ENCODE measurements around the gene MACROH2A2. TPM values are rescaled to one million over a fixed set of nuclear protein-coding genes. Genes with fewer than 3 reads are reported as not detected.

Gene MACROH2A2
- total and polyA plus RNA-seq, 2 of the 13 experiments (the other 11 are each of a cell fraction or from before 2014, with no cell fraction given): 9.8 to 43.1 TPM

DNA sequence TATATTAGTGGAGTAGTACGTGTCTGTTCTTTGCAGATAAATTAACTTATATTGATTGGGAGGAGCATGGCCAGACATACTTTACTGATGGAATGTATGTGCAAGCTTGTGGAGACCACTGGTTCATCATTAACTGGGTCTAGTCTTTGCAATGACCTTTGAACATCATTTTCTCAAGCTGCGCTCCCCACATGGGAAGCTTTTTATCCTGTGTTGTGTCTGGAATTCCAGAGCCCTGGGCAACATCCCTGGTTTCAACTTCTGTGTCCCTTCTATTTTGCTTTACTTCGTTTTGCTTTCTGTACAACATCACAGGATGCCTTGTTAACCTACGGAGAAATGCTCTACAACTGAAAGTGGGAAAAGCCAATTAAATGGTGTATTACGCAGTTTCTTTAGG lies 38.3 kb downstream of the MACROH2A2 start (continued):
- TF ChIP-seq ZNF572 (CRISPR knock-in tag; IDR thresholded peaks at IDR 0.05): no peak
- no peak for TF ChIP-seq TAF1 (CRISPR knock-in tag; IDR thresholded peaks at IDR 0.05)
- TF ChIP-seq YEATS2 (CRISPR knock-in tag; IDR thresholded peaks at IDR 0.05; ENCODE audit: borderline replicate concordance): peak; percentile 30; the same call in 1 of the 2 replicates
- no peak for TF ChIP-seq TP53 (CRISPR knock-in tag; conservative IDR thresholded peaks at IDR 0.05)
- TF ChIP-seq ZNF792 (CRISPR knock-in tag; IDR thresholded peaks at IDR 0.05): no peak
- TF ChIP-seq ZNF780A (CRISPR knock-in tag; IDR thresholded peaks at IDR 0.05): no peak
- peak; percentile 97 for TF ChIP-seq BCL6 (CRISPR knock-in tag; IDR thresholded peaks at IDR 0.05)
- no peak for TF ChIP-seq EEA1 (CRISPR knock-in tag; IDR thresholded peaks at IDR 0.05; ENCODE audit: borderline replicate concordance)
- TF ChIP-seq GATA4 (IDR thresholded peaks at IDR 0.05; ENCODE audit: borderline replicate concordance, low read depth): peak; percentile 78; the same call in 1 of the 2 replicates
- TF ChIP-seq MAX (IDR thresholded peaks at IDR 0.05): peak; percentile 67
- no peak for TF ChIP-seq ZNF3 (CRISPR knock-in tag; IDR thresholded peaks at IDR 0.05)
- TF ChIP-seq POLR2G (IDR thresholded peaks at IDR 0.05; ENCODE audit: low read depth, low read length): peak; percentile 65
- TF ChIP-seq ZNF687 (CRISPR knock-in tag; IDR thresholded peaks at IDR 0.05): no peak
- peak; percentile 30; the same call in 1 of the 2 replicates for TF ChIP-seq FOXK2 (IDR thresholded peaks at IDR 0.05)
- TF ChIP-seq RORA (CRISPR knock-in tag; IDR thresholded peaks at IDR 0.05): no peak
- TF ChIP-seq ZMAT3 (CRISPR knock-in tag; conservative IDR thresholded peaks at IDR 0.05): no peak
- TF ChIP-seq, protein P1, sequence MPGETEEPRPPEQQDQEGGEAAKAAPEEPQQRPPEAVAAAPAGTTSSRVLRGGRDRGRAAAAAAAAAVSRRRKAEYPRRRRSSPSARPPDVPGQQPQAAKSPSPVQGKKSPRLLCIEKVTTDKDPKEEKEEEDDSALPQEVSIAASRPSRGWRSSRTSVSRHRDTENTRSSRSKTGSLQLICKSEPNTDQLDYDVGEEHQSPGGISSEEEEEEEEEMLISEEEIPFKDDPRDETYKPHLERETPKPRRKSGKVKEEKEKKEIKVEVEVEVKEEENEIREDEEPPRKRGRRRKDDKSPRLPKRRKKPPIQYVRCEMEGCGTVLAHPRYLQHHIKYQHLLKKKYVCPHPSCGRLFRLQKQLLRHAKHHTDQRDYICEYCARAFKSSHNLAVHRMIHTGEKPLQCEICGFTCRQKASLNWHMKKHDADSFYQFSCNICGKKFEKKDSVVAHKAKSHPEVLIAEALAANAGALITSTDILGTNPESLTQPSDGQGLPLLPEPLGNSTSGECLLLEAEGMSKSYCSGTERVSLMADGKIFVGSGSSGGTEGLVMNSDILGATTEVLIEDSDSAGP (CRISPR knock-in tag; IDR thresholded peaks at IDR 0.05; ENCODE audit: borderline replicate concordance): no peak
- TF ChIP-seq SAP130 (CRISPR knock-in tag; IDR thresholded peaks at IDR 0.05; ENCODE audit: low read depth): peak; percentile 91
- peak; percentile 21; the same call in 1 of the 2 replicates for TF ChIP-seq SMC3 (IDR thresholded peaks at IDR 0.05; ENCODE audit: low read length)
- TF ChIP-seq ZNF557 (CRISPR knock-in tag; IDR thresholded peaks at IDR 0.05): no peak
- TF ChIP-seq ZNF225 (CRISPR knock-in tag; IDR thresholded peaks at IDR 0.05): no peak
- no peak for TF ChIP-seq NR1H2 (CRISPR knock-in tag; IDR thresholded peaks at IDR 0.05; ENCODE audit: borderline replicate concordance, low read depth)
- no peak for TF ChIP-seq REXO4 (CRISPR knock-in tag; IDR thresholded peaks at IDR 0.05; ENCODE audit: borderline replicate concordance)
- TF ChIP-seq ZBED4 (CRISPR knock-in tag; IDR thresholded peaks at IDR 0.05; ENCODE audit: borderline replicate concordance): peak; percentile 55; the same call in 1 of the 2 replicates
